Measurements from ENCODE around the gene ACAA1.
"Not testable (repeated sequence)": the region's sequence is repeated elsewhere in the genome, so short reads cannot be mapped to it uniquely, and the experiment has no call there.

The ACAA1 gene

DNA sequence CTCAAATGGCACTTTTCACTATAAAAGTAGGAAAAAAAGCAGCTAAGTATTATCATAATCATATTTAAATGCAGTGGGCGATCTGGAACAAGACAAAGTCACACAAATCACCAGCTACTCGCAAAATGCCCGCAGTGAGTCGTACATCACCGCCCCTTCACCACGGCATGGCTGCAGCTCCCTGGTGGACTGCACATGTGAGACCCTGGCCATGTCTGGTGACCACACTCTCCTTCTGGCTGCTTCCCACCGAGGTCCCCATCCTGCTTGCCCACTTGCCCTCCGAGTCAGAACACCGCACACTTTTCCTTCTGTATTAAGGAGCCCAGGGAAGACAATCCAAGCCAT, 38.6 kb downstream of the ACAA1 start:
- FAIRE-seq = no peak

DNA sequence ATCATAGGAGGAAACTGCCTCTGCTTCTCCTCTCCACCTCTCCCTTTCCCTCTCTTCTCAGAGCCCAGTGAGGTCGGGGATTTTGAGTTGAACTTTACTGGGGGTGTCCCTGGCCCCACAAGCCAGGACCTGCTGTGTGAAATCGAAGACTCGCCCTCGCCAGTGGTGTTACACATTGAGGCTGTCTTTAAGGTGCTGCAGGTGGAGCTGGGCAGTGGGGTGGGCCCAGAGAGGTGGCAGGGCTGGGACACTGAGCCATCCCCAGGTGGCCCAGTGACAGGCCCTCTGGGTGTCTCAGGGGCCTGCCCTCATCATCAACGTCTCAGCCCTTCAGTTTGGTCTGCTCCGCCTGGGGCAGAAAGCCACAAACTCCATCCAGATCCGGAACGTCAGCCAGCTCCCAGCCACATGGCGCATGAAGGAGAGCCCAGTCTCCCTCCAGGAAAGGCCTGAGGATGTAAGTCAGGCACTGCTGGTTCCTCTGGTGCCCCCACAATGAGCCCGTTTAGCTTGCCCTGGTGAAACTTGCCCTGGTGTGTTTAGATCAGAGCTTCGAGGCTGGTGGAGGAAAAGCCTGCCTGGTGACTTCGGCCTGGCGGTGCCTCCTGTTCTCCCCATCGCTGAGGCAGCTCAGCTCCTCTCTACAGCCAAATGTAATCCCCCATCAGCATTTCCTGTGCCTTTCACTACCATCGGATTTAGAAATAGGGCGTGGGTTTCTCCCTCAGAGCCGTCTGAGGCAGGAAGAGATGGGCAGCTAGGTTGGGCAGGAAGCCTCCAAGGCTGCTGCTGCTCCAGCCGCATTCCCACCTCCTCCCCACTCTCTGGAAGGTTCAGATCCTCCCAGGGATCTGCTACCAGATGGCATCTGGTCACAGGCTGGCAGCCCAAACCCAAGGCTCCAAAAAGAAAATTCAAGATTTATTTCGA, 39.2 kb downstream of the ACAA1 start:
- no peak for FAIRE-seq

DNA sequence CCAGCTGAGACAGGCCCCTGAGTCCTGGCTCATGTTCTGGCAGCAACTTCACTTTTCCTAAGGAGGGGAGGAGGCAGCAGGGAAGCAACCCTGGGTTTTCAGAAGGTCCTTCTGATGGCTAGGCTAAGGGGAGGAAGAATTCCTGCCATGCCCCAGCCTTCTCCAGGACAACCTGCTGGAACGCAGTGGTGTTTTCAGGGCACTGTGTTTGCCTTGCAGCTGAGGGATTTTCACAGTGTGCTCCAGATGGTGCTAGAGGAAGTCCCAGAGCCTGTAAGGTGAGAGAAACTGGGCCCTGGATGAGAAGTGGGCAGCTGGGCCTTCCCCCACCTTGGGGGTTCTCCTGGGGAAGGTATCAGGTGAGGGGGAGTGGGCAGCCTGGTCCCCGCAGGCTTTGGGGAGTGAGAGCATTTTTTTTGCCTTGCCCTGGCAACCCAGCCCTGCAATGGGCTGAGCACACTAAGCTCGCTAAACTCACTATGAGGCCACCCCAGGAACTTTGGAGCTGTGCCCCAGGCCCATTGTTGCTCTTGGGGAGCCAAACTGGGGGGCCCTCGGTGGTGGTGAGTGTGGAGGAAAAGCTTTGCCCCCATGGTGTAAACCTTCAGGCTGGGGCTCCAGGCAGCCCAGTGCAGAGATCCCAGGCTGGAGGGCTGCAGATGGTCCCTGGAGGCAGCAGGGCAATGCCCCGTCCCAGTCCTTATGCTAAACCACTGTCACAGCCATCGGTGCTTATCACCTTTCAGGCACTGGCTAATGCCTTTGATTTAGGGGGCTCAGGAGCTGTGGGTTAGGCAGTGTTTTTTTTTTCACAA, 41.1 kb downstream of the ACAA1 start:
- FAIRE-seq = no peak

DNA sequence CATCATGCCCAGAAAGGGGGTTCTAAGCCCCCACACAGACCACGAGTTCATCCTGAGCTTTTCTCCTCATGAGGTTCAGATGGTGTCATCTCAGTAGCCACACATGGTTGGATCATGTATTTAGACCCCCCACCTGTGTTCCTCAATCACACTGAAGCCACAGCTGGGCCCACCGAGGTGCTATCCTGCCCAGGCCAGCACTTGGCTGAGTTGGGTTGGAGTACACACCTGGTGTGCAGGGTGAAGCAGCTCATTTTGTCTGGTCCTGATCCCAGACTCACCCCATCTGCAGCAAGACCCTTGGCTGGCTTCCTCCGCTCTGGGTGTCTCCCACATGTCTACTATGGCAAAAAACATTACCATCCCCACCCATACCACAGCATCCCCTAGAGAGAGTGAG, 41.9 kb downstream of the ACAA1 start:
- no peak for FAIRE-seq

DNA sequence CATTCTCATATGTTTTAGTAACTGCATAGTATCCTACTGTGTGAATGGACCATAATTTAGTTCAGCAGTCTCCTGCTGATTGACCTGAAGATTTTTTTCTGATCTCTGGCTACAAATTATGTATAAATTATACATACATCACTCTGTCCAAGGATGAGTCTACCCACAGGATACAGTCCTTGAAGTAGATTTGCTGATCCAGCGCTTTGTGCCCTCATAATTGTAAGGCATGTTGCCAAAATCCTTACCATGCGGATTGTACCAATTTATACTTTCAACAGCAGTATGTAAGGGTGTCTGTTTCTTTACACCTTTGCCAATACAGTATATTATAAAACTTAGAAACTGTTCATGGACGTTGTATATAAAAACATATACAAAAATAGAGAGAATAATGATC, 46.5 kb downstream of the ACAA1 start:
- FAIRE-seq = no peak

DNA sequence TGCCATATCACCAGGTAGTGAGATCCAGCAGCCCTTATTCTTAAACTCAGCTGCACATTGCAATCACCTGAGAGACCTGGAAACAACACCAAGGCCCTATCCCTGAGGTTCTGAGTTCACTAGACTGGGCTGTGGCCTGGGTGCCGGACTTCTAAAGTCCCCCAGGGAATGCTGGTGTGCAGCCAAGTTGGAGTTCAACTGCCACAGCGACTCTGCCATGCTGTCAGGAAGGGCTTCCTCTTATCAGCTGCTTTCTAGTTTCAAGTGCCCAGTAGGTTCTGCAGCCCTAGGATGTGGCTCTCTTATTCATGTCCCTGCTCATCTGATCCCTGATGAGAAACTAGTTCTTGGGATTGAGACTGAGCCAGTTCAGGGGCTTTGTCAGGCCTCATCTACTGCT, 47.8 kb downstream of the ACAA1 start:
- no peak for FAIRE-seq

DNA sequence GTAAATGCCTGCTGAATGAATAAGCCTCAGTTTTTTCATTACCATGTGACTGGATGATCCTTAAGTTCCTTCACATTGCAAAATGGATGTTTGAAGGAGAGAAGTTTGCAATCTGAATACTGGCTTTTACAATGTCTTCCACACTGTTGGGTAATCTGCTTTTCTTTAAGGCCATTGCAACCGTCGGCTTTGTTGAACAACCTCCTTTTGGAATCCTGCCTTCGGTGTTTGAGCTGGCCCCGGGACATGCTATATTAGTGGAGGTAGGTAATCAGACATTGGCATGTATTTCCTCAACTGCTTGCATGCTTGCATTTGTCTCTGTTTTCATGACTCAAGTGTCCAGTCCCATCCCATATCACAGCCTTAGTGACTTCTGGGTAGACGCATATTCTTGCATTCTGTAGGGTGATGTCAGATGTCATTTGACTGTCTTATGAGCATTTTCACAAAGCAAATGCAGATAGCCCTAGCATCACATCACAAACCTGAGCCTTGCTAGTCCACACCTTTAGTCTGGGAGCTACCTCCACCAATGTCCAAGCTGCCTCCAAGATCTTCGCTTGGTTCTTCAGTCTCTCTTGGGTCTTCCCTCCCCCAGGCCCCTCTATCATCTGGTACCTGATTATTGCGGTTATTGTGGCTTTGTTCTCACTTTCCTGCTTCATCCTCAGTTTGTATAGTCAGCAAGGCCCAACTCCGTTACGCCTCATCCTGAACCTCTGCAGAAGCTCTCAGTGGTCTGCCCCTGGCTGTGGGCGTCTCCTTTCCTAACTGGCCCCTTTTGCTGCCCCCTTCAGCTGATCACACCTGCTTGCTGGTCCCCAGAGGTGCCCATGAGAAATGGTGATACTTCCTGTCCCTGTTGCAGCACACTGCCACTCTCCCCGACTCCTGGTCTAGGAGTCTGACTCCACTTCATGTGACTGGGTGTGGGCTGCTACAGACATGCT, 48.5 kb downstream of the ACAA1 start:
- FAIRE-seq = no peak

DNA sequence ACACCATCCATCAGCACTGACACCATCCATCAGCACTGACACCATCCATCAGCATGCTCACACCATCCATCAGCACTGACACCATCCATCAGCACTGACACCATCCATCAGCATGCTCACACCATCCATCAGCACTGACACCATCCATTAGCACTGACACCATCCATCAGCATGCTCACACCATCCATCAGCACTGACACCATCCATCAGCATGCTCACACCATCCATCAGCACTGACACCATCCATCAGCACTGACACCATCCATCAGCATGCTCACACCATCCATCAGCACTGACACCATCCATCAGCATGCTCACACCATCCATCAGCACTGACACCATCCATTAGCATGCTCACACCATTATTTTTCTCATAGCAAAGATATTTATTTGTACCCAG, 49.6 kb downstream of the ACAA1 start:
- FAIRE-seq = not testable (repeated sequence)

DNA sequence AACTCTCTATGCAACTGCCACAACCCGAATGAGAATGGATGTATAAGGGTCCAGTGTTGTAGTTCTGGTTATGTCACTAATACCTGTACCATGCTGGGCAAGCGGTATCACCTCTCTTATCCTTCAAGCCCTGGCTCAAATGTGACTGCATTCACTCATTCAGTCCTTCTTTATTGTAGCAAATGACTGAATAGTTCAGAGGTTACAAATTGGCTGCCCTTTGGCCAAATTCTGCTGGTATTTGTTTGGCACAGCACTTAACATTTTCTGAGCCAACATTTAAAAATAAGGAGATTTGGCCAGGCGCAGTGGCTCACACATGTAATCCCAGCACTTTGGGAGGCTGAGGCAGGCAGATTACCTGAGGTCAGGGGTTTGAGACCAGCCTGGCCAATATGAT, 50.4 kb downstream of the ACAA1 start:
- FAIRE-seq = no peak

DNA sequence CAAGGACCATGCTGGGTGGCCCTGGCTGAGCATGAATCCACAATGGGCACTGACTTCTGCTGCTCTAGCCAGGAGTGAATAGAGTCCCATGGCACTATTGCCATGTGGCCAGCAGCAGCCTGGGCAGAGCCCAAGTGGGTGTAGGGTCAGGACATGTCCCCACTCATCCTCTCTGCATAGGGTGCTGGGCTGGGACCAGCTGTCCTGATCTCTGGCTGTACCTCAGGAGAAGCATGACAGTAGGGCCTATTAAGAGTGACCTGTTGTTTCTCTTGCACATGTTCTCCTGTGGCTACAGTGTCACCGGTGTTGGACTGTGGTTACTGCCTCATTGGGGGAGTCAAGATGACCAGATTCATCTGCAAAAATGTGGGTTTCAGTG, 51.0 kb downstream of the ACAA1 start:
- no peak for FAIRE-seq

DNA sequence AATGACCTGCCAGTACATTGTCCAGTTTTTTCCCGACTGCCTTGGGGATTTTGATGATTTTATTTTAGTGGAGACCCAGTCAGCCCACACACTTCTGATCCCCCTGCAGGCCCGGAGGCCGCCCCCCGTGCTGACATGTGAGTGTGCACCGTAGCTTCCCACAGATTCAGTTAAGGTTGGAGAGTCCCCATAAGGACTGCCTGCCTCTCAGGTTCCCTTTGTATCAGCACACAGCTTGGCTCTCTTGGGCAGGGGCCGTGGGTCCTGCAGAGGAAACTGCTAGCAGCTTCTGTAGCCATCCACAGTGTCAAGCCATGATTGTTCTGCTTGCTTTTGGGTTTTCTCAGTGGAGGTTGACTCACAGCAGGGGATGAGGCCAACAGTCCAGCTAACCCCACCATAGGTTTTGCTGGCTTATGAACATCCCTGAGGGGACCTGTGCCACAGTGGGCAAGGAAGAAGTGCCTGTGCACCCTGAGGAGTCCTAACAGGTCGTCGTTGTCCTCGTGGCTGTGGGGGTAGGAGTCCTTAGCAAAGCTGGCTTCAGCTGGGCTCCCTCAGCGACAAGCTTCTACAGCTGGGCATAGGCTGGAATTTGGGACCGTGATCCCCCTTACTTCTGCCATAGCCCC, 51.5 kb downstream of the ACAA1 start:
- FAIRE-seq = no peak

DNA sequence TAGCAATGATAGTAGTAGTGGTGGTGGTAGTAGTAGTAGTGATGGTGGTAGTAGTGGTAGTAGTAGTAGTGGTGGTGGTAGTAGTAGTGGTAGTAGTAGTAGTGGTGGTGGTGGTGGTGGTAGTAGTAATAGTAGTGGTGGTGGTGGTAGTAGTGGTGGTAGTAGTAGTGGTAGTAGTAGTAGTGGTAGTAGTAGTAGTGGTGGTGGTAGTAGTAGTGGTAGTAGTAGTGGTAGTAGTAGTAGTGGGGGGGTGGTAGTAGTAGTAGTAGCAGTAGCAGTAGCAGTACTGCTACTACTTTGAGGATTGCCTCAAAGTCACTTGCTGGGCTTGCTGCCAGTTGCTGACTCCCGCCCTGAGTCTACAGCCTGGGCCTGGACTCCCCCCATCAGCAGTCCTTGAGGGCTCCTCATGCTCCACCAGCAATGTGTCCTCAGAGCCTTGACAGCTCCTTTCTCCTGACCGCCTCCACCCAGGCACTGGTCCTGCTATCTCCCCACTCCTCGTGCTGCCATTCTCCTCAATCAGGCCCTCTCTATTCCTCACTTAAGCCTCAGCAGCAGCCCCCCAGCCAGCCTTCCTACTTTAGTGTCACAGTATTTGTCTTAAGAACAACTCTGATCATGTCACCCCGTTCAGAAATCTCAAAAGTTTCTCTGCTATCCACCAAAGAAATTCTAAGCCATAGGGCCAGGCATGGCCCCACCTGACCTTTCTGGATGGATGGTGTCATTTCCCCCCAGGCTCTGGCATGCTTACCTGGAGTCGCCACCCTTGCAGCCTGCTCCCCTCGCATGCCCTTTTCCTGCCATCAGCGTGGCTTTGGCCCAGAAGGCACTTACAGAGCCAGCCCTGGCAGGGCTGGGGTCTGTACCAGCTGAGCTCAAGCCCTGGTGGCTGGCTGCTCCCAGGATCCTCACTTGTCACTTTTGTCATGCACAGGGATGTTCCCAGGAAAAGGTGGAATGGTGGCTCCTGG, 52.3 kb downstream of the ACAA1 start:
- peak; percentile 100 for FAIRE-seq

DNA sequence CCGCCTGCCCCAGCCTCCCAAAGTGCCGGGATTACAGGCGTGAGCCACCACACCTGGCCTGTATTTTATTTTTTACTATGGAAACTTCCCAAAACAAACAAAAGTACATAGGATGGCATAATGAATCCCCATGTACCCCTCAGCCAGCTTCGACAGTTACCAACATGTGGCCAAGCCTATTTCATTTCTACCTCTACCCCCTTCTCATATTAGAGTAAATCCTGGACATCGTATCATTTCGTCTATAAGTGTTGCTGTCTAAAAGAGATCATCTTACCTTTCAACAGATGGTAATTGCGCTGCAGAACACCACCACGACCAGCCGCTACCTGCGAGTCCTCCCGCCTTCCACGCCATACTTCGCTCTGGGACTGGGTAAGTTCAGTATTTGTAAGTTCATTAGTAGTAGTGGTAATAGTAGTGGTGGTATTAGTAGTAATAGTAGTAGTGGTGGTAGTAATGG, 53.0 kb downstream of the ACAA1 start:
- no peak for FAIRE-seq

DNA sequence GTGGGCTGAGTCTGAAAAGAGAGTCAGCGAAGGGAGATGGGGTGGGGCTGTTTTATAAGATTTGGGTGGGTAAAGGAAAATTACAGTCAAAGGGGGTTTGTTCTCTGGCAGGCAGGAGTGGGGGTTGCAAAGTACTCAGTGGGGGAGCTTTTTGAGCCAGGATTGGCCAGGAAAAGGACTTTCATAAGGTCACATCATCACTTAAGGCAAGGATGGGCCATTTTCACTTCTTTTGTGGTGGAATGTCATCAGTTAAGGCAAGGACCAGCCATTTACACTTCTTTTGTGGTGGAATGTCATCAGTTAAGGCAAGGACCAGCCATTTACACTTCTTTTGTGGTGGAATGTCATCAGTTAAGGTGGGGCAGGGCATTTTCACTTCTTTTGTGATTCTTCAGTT, 53.7 kb downstream of the ACAA1 start:
- FAIRE-seq = not testable (repeated sequence)

DNA sequence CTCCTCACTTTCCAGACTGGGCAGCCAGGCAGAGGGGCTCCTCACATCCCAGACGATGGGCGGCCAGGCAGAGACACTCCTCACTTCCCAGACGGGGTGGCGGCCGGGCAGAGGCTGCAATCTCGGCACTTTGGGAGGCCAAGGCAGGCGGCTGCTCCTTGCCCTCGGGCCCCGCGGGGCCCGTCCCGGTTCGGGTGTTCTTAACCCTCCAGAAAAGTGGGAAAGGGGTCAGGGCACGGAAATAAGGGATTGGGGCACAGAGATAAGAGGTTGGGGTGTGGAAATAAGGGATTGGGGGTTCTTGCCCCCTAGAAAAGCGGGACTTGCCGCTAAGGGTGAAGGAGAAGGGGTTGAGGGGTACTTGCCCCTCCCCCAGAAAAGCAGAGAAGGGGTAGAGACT, 54.6 kb downstream of the ACAA1 start:
- FAIRE-seq = not testable (repeated sequence)

DNA sequence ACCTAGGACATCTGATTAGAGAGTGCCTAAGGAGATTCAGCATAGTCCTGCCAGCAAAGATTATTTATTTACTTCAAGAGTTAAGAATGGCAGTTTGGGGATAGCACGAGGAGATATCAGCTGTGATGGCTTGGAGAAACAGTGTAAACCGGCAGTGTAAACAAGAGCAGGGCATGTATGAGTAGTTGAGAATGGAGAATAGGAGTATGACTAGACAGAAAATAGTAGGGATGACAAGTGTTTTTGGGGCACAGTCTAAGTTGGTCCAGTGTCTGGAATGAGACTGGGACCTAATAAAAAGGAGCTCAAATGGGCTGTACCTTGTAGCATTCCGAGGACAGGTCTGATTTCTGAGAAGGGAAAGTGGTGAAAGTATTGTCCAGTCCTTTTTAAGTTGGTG, 59.9 kb downstream of the ACAA1 start:
- not testable (repeated sequence) for FAIRE-seq
